B cell (primary cell): Measurements from ENCODE around the gene PLCB1. TPM values are rescaled to one million over a fixed set of nuclear protein-coding genes. Genes with fewer than 3 reads are reported as not detected.

Experiments
- ATAC-seq: fragments of 200-7000 bp; cut with Tn5 transposase; one replicate; pipeline ENCODE4 v1.10.0; 2021; ENCODE audit warnings: low read depth, mild to moderate bottlenecking, moderate number of reproducible peaks, moderate library complexity
- CTCF ChIA-PET: fragments of 350-600 bp; sonication (Branson Sonifier 250); formaldehyde crosslinking; loops from one replicate; lab custom pipeline; 2021; ENCODE audit warnings: antibody characterized with exemption, inconsistent platforms; lab: Charles Lee
- POLR2A ChIA-PET: fragments of 350-600 bp; sonication (Branson Sonifier 250); formaldehyde crosslinking; loops from one replicate; lab custom pipeline; 2021; ENCODE audit warnings: antibody characterized with exemption; lab: Charles Lee
- DNase-seq: peaks from one replicate; pipeline ENCODE4 v3.0.0; 2013
- H2AFZ ChIP-seq: 2 replicates; pipeline ENCODE4 v1.6.1; 2012; ENCODE audit warnings: mild to moderate bottlenecking, low read depth, low read length; ENCODE audit not compliant: insufficient read depth, poor library complexity, severe bottlenecking
- H3K27ac ChIP-seq, 2 donors: 1 replicate in 1 of 2; 2 replicates in 1 of 2; pipeline ENCODE4 v1.5.1; 2012 to 2013; ENCODE audit warnings: low read length in 2 of 2, mild to moderate bottlenecking in 2 of 2, moderate library complexity in 1 of 2
- H3K27me3 ChIP-seq, 4 experiments: fragments of 200-600 bp in 1 of 4; sonication (generic) in 1 of 4; replicated peaks in 1 of 4; 1 replicate in 2 of 4; 2 replicates in 2 of 4; pipeline versions ENCODE4 v1.6.1 to v1.7.0; 2013 to 2016; ENCODE audit warnings: low read length in 3 of 4, mild to moderate bottlenecking in 2 of 4, mixed read lengths in 1 of 4, moderate library complexity in 1 of 4; ENCODE audit not compliant: insufficient read depth in 4 of 4, control insufficient read depth in 3 of 4; ENCODE audit errors: control extremely low read depth in 1 of 4
- H3K36me3 ChIP-seq, 2 experiments: replicated peaks in 1 of 2; 1 replicate in 1 of 2; 2 replicates in 1 of 2; pipeline versions ENCODE4 v1.6.1 to v1.7.1; 2013; ENCODE audit warnings: low read length in 1 of 2; ENCODE audit not compliant: insufficient read depth in 2 of 2, control insufficient read depth in 1 of 2; ENCODE audit errors: control extremely low read depth in 1 of 2, extremely low read depth in 1 of 2
- H3K4me1 ChIP-seq, 2 donors: fragments of 200-600 bp in 1 of 2; sonication (generic) in 1 of 2; 1 replicate in 1 of 2; 2 replicates in 1 of 2; pipeline versions ENCODE4 v1.5.1 to v1.6.1; 2013 to 2017; ENCODE audit warnings: low read length in 2 of 2; ENCODE audit not compliant: control insufficient read depth in 2 of 2, insufficient read depth in 2 of 2
- H3K4me2 ChIP-seq: replicated peaks from 2 replicates; pipeline ENCODE3; 2012; ENCODE audit warnings: mild to moderate bottlenecking, low read depth, low read length; ENCODE audit not compliant: poor library complexity, severe bottlenecking
- H3K4me3 ChIP-seq, 5 experiments: fragments of 200-600 bp in 1 of 5; sonication (generic) in 1 of 5; 1 replicate in 3 of 5; 2 replicates in 2 of 5; pipeline versions ENCODE4 v1.5.1 to v1.7.0; 2011 to 2016; ENCODE audit warnings: low read length in 4 of 5, mild to moderate bottlenecking in 4 of 5, low read depth in 2 of 5, control low read depth in 1 of 5, moderate library complexity in 1 of 5; ENCODE audit not compliant: insufficient read depth in 1 of 5; ENCODE audit errors: control extremely low read depth in 1 of 5, extremely low read depth in 1 of 5
- H3K79me2 ChIP-seq: fragments of 200-600 bp; sonication (generic); one replicate; pipeline ENCODE4 v1.6.0; 2016; ENCODE audit warnings: low read length; ENCODE audit not compliant: control insufficient read depth, insufficient read depth
- H3K9ac ChIP-seq: fragments of 200-600 bp; sonication (generic); 2 replicates; pipeline ENCODE4 v1.6.1; 2017; ENCODE audit warnings: mild to moderate bottlenecking, low read length, moderate library complexity
- H3K9me3 ChIP-seq, 3 donors: one replicate each; pipeline versions ENCODE4 v1.6.1 to v1.7.1; 2013; ENCODE audit warnings: low read length in 2 of 3; ENCODE audit not compliant: control insufficient read depth in 2 of 3, insufficient read depth in 1 of 3; ENCODE audit errors: control extremely low read depth in 1 of 3
- H4K20me1 ChIP-seq: 2 replicates; pipeline ENCODE4 v1.6.0; 2012; ENCODE audit warnings: mild to moderate bottlenecking, low read length; ENCODE audit not compliant: insufficient read depth, control insufficient read depth, poor library complexity, severe bottlenecking
- H3K27ac Mint-ChIP-seq: one replicate; pipeline ENCODE4 v1.8.0; 2021; ENCODE audit warnings: mixed read lengths
- H3K27me3 Mint-ChIP-seq: one replicate; pipeline ENCODE4 v1.8.0; 2021; ENCODE audit warnings: mixed read lengths
- H3K4me1 Mint-ChIP-seq: one replicate; pipeline ENCODE4 v1.8.0; 2021; ENCODE audit warnings: mixed read lengths
- H3K4me3 Mint-ChIP-seq: one replicate; pipeline ENCODE4 v1.8.0; 2021; ENCODE audit warnings: mixed read lengths
- H3K9me3 Mint-ChIP-seq: one replicate; pipeline ENCODE4 v1.8.0; 2022; ENCODE audit warnings: mixed read lengths; ENCODE audit not compliant: insufficient read depth
- CTCF ChIP-seq: fragments of 200-600 bp; IDR thresholded peaks from one replicate; pipeline ENCODE4 v1.8.0; 2022; ENCODE audit warnings: antibody characterized with exemption, mild to moderate bottlenecking
- EZH2 ChIP-seq: IDR thresholded peaks from 2 replicates; pipeline ENCODE4 v1.6.1; 2012; ENCODE audit warnings: borderline replicate concordance, low read depth, mild to moderate bottlenecking, moderate library complexity, low read length; ENCODE audit not compliant: insufficient read depth, poor library complexity, severe bottlenecking
- WGBS: methylation state at CpG from one replicate; pipeline ENCODE4 v1.1.5; 2013; ENCODE audit warnings: missing lambda C conversion rate; ENCODE audit not compliant: insufficient coverage; 5-methylcytosine and 5-hydroxymethylcytosine counted together
- intact Hi-C: fragments of 100-400 bp; cut with micrococcal nuclease; formaldehyde crosslinking; loops from one replicate; pipeline ENCODE4 v1.10.0; 2022
- polyA plus RNA-seq: library from polyadenylated mRNA; depleted of rRNA; stranded (reverse); fragments of >200 nt; gene quantifications from 2 replicates; pipeline ENCODE4 v1.2.3, GENCODE V29; 2012
- total RNA-seq, 2 donors: library from RNA; stranded (reverse); fragments of 120-200 nt in 1 of 2; gene quantifications; 1 replicate in 1 of 2; 2 replicates in 1 of 2; pipeline versions ENCODE4 v1.2.3 to v1.2.4, GENCODE V29; 2013 to 2022

Gene PLCB1
- total and polyA plus RNA-seq, 2 donors (not counting 1 experiment from before 2014, with no cell fraction given), result 0.18 to 0.47 TPM

DNA sequence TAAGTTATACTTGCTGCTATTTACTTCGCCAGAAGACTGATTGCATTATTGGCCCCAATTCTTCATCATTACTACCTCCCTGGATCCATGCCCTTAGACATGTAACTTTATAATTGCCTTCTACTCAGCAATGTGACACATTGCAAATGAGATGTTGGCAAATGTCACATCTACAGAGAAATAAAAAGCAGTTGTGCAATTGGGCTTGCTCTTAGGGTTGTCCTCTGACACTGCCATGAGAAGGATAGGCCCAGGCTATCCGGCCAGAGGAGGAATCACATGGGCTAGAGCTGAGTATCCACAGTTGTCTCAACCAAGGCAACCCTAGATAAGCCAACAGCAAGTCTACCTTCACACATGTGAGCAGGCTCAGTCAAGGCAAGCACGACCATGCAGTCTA, 447.0 kb downstream of the PLCB1 start:
- ATAC-seq (no peak), DNase-seq (no peak)
- H3K79me2 ChIP-seq, result no peaks in the 10 kb centered on the region
- WGBS, result 83% methylated on average over 2 of the region's 3 CpGs
- H3K4me3 ChIP-seq, result no peak overlapping the region
- no peaks in the 10 kb centered on the region for H3K4me1 ChIP-seq
- Mint-ChIP-seq H3K9me3 (no peaks in the 10 kb centered on the region), H3K27ac (no peak overlapping the region), H3K4me3 (no peak overlapping the region), H3K4me1 (no peaks in the 10 kb centered on the region), H3K27me3 (no peaks in the 10 kb centered on the region)
- TF ChIP-seq EZH2 (no peak), CTCF (no peak)
- H2AFZ ChIP-seq, result no peak overlapping the region
- CTCF ChIA-PET, result no interaction called here
- POLR2A ChIA-PET, result no interaction called here
- H3K27me3 ChIP-seq, result no peaks in the 10 kb centered on the region
- H3K9ac ChIP-seq, result no peak overlapping the region
- H3K36me3 ChIP-seq, result no peaks in the 10 kb centered on the region
- no peaks in the 10 kb centered on the region for H4K20me1 ChIP-seq
- intact Hi-C loops, result no loop called here
- no peak overlapping the region for H3K4me2 ChIP-seq
- H3K27ac ChIP-seq, result no peak overlapping the region
- H3K9me3 ChIP-seq, result no peaks in the 10 kb centered on the region

GRCh38 chr20:8581446-8582183, 449.5 kb downstream of the PLCB1 start:
- POLR2A ChIA-PET, result no interaction called here
- no peak overlapping the region for H3K4me3 Mint-ChIP-seq

More at GRCh38 chr20:8581446-8582183, 449.5 kb downstream of the PLCB1 start:
- Histone ChIP-seq H3K27me3 (no peaks in the 10 kb centered on the region), H3K36me3 (no peaks in the 10 kb centered on the region), H3K4me2 (no peak overlapping the region), H3K27ac (no peak overlapping the region), H2AFZ (no peak overlapping the region), H3K79me2 (no peaks in the 10 kb centered on the region), H3K9me3 (no peaks in the 10 kb centered on the region), H3K4me1 (no peaks in the 10 kb centered on the region), H3K9ac (no peak overlapping the region), H3K4me3 (no peak overlapping the region), H4K20me1 (no peaks in the 10 kb centered on the region)
- Mint-ChIP-seq H3K4me1 (no peaks in the 10 kb centered on the region), H3K27ac (no peak overlapping the region), H3K9me3 (no peaks in the 10 kb centered on the region), H3K27me3 (no peaks in the 10 kb centered on the region)
- no CpG with 5 or more reads among the region's 3 CpGs for WGBS
- intact Hi-C loops, result no loop called here
- CTCF ChIA-PET, result no interaction called here
- no peak for DNase-seq
- TF ChIP-seq EZH2, result no peak
- TF ChIP-seq CTCF, result no peak
- no peak for ATAC-seq
